IMR-90 (cell line): ENCODE measurements around the gene PTPRN2. TPM values are rescaled to one million over a fixed set of nuclear protein-coding genes. Genes with fewer than 3 reads are reported as not detected.

ENCODE experiments used
- ATAC-seq: fragments of 200-7000 bp; cut with Tn5 transposase; 2 replicates; pipeline ENCODE4 v1.9.1; 2020; ENCODE audit warnings: low read depth, mild to moderate bottlenecking, moderate library complexity
- BruUV-seq: library from RNA; stranded (reverse); fragments of 400-500 nt; replicated peaks from 2 replicates; lab custom pipeline; 2021; lab: Mats Ljungman, UMichigan
- CTCF ChIA-PET: fragments of 300-600 bp; formaldehyde crosslinking; extraction: SDS; loops from one replicate; lab custom pipeline; 2021; ENCODE audit warnings: antibody characterized with exemption; lab: Yijun Ruan, JAX
- POLR2A ChIA-PET: fragments of 300-600 bp; sonication (Branson Sonifier 250); formaldehyde crosslinking; loops from one replicate; lab custom pipeline; 2022; ENCODE audit warnings: antibody characterized with exemption; ENCODE audit not compliant: unreplicated experiment; lab: Charles Lee
- DNase-seq: peaks from one replicate; pipeline ENCODE4 v3.0.0; 2013
- H2AFZ ChIP-seq: replicated peaks from 2 replicates; pipeline ENCODE3; 2013; ENCODE audit warnings: low read length, mild to moderate bottlenecking; ENCODE audit not compliant: poor library complexity
- H2AK5ac ChIP-seq: 2 replicates; pipeline ENCODE4 v1.6.1; 2013; ENCODE audit warnings: low read depth, low read length, inconsistent platforms
- H2AK9ac ChIP-seq: replicated peaks from 2 replicates; pipeline ENCODE3; 2013; ENCODE audit warnings: mild to moderate bottlenecking, low read depth, low read length, moderate library complexity; ENCODE audit not compliant: poor library complexity
- H2BK120ac ChIP-seq: 2 replicates; pipeline ENCODE4 v1.6.1; 2013; ENCODE audit warnings: low read depth, low read length, inconsistent platforms
- H2BK15ac ChIP-seq: 3 replicates; pipeline ENCODE4 v1.6.1; 2013; ENCODE audit warnings: low read depth, low read length, inconsistent platforms
- H2BK20ac ChIP-seq: 2 replicates; pipeline ENCODE4 v1.6.1; 2013; ENCODE audit warnings: low read depth, mild to moderate bottlenecking, inconsistent platforms, low read length, moderate library complexity
- H2BK5ac ChIP-seq: 2 replicates; pipeline ENCODE4 v1.6.1; 2013; ENCODE audit warnings: mild to moderate bottlenecking, low read depth, low read length, inconsistent platforms; ENCODE audit not compliant: poor library complexity, severe bottlenecking
- H3K14ac ChIP-seq: replicated peaks from 2 replicates; pipeline ENCODE4 v1.6.1; 2013; ENCODE audit warnings: low read depth, low read length, inconsistent platforms
- H3K18ac ChIP-seq: 2 replicates; pipeline ENCODE4 v1.6.1; 2013; ENCODE audit warnings: low read depth, low read length, control low read depth
- H3K23ac ChIP-seq: 2 replicates; pipeline ENCODE4 v1.6.1; 2013; ENCODE audit warnings: low read depth, low read length, inconsistent platforms
- H3K27ac ChIP-seq: 2 replicates; pipeline ENCODE4 v1.5.1; 2013; ENCODE audit warnings: mild to moderate bottlenecking, control low read depth, low read length; ENCODE audit not compliant: insufficient read depth
- H3K27me3 ChIP-seq: 2 replicates; pipeline ENCODE4 v1.6.1; 2013; ENCODE audit warnings: low read length; ENCODE audit not compliant: control insufficient read depth, insufficient read depth
- H3K36me3 ChIP-seq: 2 replicates; pipeline ENCODE4 v1.6.1; 2013; ENCODE audit warnings: low read length, mixed read lengths; ENCODE audit not compliant: control insufficient read depth, insufficient read depth
- H3K4ac ChIP-seq: 2 replicates; pipeline ENCODE4 v1.6.1; 2013; ENCODE audit warnings: low read depth, low read length, inconsistent platforms
- H3K4me1 ChIP-seq: 2 replicates; pipeline ENCODE4 v1.6.1; 2013; ENCODE audit warnings: low read length, mixed read lengths; ENCODE audit not compliant: control insufficient read depth, insufficient read depth
- H3K4me2 ChIP-seq: 2 replicates; pipeline ENCODE4 v1.6.1; 2013; ENCODE audit warnings: low read depth, mild to moderate bottlenecking, control low read depth, low read length, moderate library complexity
- H3K4me3 ChIP-seq: 2 replicates; pipeline ENCODE4 v1.5.1; 2013; ENCODE audit warnings: low read depth, mild to moderate bottlenecking, control low read depth, low read length, moderate library complexity; ENCODE audit not compliant: insufficient read depth
- H3K56ac ChIP-seq: 2 replicates; pipeline ENCODE4 v1.6.1; 2013; ENCODE audit warnings: low read length, inconsistent platforms; ENCODE audit not compliant: insufficient read depth; ENCODE audit errors: extremely low read depth
- H3K79me1 ChIP-seq, 2 experiments: 2 replicates each; pipeline ENCODE4 v1.6.1; 2013; ENCODE audit warnings: low read length in 2 of 2, inconsistent platforms in 1 of 2, low read depth in 1 of 2
- H3K9ac ChIP-seq: 2 replicates; pipeline ENCODE4 v1.6.1; 2013; ENCODE audit warnings: low read depth, low read length, control low read depth
- H3K9me1 ChIP-seq: 2 replicates; pipeline ENCODE4 v1.6.1; 2013; ENCODE audit warnings: low read length, inconsistent platforms; ENCODE audit not compliant: insufficient read depth
- H3K9me3 ChIP-seq: 2 replicates; pipeline ENCODE4 v1.6.1; 2013; ENCODE audit warnings: low read length; ENCODE audit not compliant: control insufficient read depth, insufficient read depth
- H4K20me1 ChIP-seq: 2 replicates; pipeline ENCODE4 v1.6.1; 2013; ENCODE audit warnings: low read length, inconsistent platforms; ENCODE audit not compliant: insufficient read depth
- H4K5ac ChIP-seq: 2 replicates; pipeline ENCODE4 v1.6.1; 2013; ENCODE audit warnings: mild to moderate bottlenecking, low read depth, low read length, control low read depth
- H4K8ac ChIP-seq, 2 experiments: 2 replicates each; pipeline ENCODE4 v1.6.1; 2013; ENCODE audit warnings: low read depth in 2 of 2, low read length in 2 of 2, control low read depth in 1 of 2, inconsistent platforms in 1 of 2
- H4K91ac ChIP-seq: 2 replicates; pipeline ENCODE4 v1.6.1; 2013; ENCODE audit warnings: low read depth, low read length, inconsistent platforms; ENCODE audit not compliant: insufficient read depth
- FOS ChIP-seq: fragments of 150-350 bp; IDR thresholded peaks from 2 replicates; pipeline ENCODE4 v1.6.1; 2016; ENCODE audit warnings: low read depth, low read length
- POLR2A ChIP-seq: IDR thresholded peaks from 2 replicates; pipeline ENCODE4 v1.6.1; 2012; ENCODE audit warnings: mild to moderate bottlenecking, low read depth, low read length
- RCOR1 ChIP-seq: IDR thresholded peaks from 2 replicates; pipeline ENCODE4 v1.6.1; 2012; ENCODE audit warnings: mild to moderate bottlenecking, low read length, improper control_type of control experiment; ENCODE audit not compliant: insufficient replicate concordance
- RFX5 ChIP-seq: IDR thresholded peaks from 2 replicates; pipeline ENCODE4 v1.8.0; 2012; ENCODE audit warnings: low read depth, mild to moderate bottlenecking, low read length, moderate library complexity
- SMC3 ChIP-seq: fragments of 150-350 bp; IDR thresholded peaks from 2 replicates; pipeline ENCODE4 v1.6.1; 2016; ENCODE audit warnings: low read depth, mild to moderate bottlenecking, antibody characterized with exemption, low read length, moderate library complexity
- WGBS, 2 experiments: methylation state at CpG; one replicate each; pipeline versions ENCODE4 v1.1.5 to v1.1.7; 2013; ENCODE audit warnings: missing lambda C conversion rate in 2 of 2; ENCODE audit not compliant: insufficient read length in 1 of 2; ENCODE audit errors: extremely low coverage in 2 of 2; 5-methylcytosine and 5-hydroxymethylcytosine counted together
- dilution Hi-C: fragments of 300-500 bp; cut with HindIII; formaldehyde crosslinking; loops from one replicate; pipeline ENCODE4 v1.14.3; 2018; ENCODE audit warnings: low sequenced_read_pairs; ENCODE audit not compliant: unreplicated experiment
- in situ Hi-C: fragments of 300-500 bp; cut with MboI; formaldehyde crosslinking; loops from 3 replicates; pipeline ENCODE4 v1.14.3; 2019; ENCODE audit warnings: low sequenced_read_pairs, inconsistent platforms, mixed read lengths
- intact Hi-C: fragments of 100-400 bp; cut with micrococcal nuclease; formaldehyde crosslinking; loops from 2 replicates; pipeline ENCODE4 v1.10.0; 2022
- polyA plus RNA-seq, 3 experiments: library from polyadenylated mRNA; depleted of rRNA; stranded (reverse); fragments of >200 nt; gene quantifications; 2 replicates each; pipeline ENCODE4 v1.2.3, GENCODE V29; 2012; ENCODE audit warnings: low replicate concordance in 1 of 3
- total RNA-seq: library from RNA; depleted of rRNA; stranded (reverse); fragments of >200 nt; gene quantifications from 2 replicates; pipeline ENCODE4 v1.2.3, GENCODE V29; 2012
- TF ChIP-seq, protein P1 (sequence below): fragments of 150-350 bp; IDR thresholded peaks from 2 replicates; pipeline ENCODE4 v1.6.1; 2017; ENCODE audit warnings: mild to moderate bottlenecking, antibody characterized with exemption, low read length, low read depth
- TF ChIP-seq, protein P2 (sequence below): conservative IDR thresholded peaks from 2 replicates; pipeline ENCODE4 v1.5.1; 2012; ENCODE audit warnings: mild to moderate bottlenecking, low read depth, low read length, improper control_type of control experiment

PTPRN2 gene
- total and polyA plus RNA-seq, 2 of the 4 experiments (the other 2 are of a cell fraction): 0.03 TPM; not detected in 1

DNA sequence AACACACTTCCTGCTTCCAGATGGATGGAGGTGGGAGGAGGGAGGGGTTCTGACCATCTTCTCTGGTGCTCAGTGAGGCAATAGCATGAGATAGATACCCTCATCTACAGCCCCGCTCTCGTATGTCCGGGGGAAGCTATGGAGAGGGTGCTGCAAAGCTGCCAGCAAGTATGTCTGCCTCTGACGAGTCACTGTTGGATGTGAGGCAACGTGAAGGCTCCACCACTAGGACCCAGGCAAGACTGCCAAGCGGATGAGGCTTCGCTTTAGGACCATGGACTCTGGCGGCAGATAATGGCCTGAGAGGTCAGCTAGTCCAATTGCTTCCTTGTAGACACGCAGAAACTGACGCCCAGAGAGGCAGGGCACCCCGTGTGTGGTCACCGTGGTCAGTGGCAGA, 601.6 kb downstream of the PTPRN2 start:
- Histone ChIP-seq H3K9me1 (no peaks in the 10 kb centered on the region), H3K4me2 (no peak overlapping the region), H3K36me3 (no peaks in the 10 kb centered on the region), H3K4ac (no peak overlapping the region), H2BK5ac (no peak overlapping the region), H3K23ac (no peak overlapping the region), H2AK5ac (no peak overlapping the region), H3K79me1 (no peaks in the 10 kb centered on the region), H3K9ac (no peak overlapping the region), H4K5ac (no peak overlapping the region), H2BK15ac (no peak overlapping the region), H3K14ac (no peak overlapping the region), H4K91ac (no peak overlapping the region), H3K18ac (no peak overlapping the region), H4K8ac (no peak overlapping the region), H4K20me1 (no peaks in the 10 kb centered on the region), H3K4me3 (no peak overlapping the region), H2BK120ac (no peak overlapping the region), H2BK20ac (no peak overlapping the region), H3K56ac (no peak overlapping the region), H3K4me1 (no peaks in the 10 kb centered on the region), H3K9me3 (peaks cover 44% of the 10 kb centered on the region), H3K27me3 (no peaks in the 10 kb centered on the region), H3K27ac (no peak overlapping the region), H2AFZ (no peak overlapping the region), H2AK9ac (no peak overlapping the region)
- intact Hi-C loops: no loop called here
- in situ Hi-C loops: no loop called here
- ChIA-PET POLR2A (no interaction called here), CTCF (no interaction called here)
- DNase-seq: no peak
- TF ChIP-seq, protein P1, sequence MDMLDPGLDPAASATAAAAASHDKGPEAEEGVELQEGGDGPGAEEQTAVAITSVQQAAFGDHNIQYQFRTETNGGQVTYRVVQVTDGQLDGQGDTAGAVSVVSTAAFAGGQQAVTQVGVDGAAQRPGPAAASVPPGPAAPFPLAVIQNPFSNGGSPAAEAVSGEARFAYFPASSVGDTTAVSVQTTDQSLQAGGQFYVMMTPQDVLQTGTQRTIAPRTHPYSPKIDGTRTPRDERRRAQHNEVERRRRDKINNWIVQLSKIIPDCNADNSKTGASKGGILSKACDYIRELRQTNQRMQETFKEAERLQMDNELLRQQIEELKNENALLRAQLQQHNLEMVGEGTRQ: no peak
- TF ChIP-seq SMC3 (no peak), FOS (no peak), POLR2A (no peak), RCOR1 (no peak), RFX5 (no peak)
- TF ChIP-seq, protein P2, sequence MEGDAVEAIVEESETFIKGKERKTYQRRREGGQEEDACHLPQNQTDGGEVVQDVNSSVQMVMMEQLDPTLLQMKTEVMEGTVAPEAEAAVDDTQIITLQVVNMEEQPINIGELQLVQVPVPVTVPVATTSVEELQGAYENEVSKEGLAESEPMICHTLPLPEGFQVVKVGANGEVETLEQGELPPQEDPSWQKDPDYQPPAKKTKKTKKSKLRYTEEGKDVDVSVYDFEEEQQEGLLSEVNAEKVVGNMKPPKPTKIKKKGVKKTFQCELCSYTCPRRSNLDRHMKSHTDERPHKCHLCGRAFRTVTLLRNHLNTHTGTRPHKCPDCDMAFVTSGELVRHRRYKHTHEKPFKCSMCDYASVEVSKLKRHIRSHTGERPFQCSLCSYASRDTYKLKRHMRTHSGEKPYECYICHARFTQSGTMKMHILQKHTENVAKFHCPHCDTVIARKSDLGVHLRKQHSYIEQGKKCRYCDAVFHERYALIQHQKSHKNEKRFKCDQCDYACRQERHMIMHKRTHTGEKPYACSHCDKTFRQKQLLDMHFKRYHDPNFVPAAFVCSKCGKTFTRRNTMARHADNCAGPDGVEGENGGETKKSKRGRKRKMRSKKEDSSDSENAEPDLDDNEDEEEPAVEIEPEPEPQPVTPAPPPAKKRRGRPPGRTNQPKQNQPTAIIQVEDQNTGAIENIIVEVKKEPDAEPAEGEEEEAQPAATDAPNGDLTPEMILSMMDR: no peak
- ATAC-seq: no peak
- dilution Hi-C loops: no loop called here
- no TSS peak for BruUV-seq
- 58% methylated on average over 9 of the region's 12 CpGs; no CpG with 5 or more reads in 1 of the 2 experiments for WGBS, 2 experiments
